GM04503 (cell line): Measurements from ENCODE around the gene CBFA2T2.
A peak's percentile ranks its signal among the peaks of the same experiment; 100 is the strongest.
"Not testable (repeated sequence)": the region's sequence is repeated elsewhere in the genome, so short reads cannot be mapped to it uniquely, and the experiment has no call there.

Source experiments
- DNase-seq: peaks from one replicate; pipeline ENCODE4 v3.0.0-alpha.2; 2012; ENCODE audit warnings: low read depth

Gene CBFA2T2

DNA sequence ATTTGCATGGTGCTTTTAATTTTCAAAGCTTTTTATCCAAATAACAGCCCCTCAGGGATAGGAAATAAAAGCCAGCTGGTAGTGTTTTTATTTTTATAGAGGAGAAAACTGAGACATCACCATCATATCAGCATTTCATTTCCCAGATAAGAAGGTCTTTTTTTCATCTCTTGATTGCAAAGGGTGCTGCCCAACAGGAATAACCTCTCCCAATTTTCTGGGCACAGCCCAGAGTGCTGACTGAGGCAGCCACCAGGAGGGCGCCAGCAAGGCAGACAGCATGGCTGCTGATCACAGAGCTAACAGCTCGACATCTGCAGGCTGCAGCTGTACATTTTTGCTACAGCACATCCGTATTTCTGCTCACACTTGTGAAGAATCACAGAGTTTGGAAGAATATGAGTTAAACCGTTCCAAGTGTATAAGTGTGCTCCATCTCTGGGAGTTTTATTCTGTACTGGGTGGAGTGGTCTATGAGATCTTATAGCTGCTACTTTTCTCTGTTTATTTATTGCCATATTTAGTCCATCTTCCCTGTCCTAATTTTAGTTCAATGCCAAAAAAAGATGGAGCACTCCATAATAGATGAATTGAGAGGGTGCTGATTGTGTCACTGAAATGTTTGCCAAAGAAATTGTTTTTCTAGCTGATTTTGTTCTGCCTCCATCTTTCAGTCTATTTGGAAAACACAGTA lies 86.7 kb downstream of the CBFA2T2 start:
- DNase-seq: no peak

- DNase-seq: peak; percentile 37
Measured at GRCh38 chr20:33578510-33578909, 88.6 kb downstream of the CBFA2T2 start.

GRCh38 chr20:33583143-33583542 lies 93.2 kb downstream of the CBFA2T2 start:
- DNase-seq: no peak

GRCh38 chr20:33584976-33585375 lies 95.1 kb downstream of the CBFA2T2 start:
- no peak for DNase-seq

DNA sequence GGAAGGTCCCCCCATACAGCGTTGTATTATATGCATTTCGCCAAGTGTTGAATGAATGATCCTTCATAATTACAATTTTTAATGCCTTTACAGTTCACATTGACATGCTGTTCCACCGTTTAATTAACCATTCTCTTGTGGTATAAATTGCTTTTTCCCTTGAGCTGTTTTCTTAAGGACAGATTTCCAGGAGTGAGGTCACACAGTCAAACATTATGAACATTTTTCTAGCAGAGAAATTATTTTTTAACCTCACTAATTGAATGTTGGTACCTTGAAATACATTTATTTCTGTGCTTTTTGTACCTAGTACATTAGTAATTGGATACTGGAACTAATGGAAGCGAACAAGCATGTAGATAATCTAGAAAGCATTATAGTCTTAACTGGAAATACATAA lies 95.5 kb downstream of the CBFA2T2 start:
- DNase-seq: no peak

DNA sequence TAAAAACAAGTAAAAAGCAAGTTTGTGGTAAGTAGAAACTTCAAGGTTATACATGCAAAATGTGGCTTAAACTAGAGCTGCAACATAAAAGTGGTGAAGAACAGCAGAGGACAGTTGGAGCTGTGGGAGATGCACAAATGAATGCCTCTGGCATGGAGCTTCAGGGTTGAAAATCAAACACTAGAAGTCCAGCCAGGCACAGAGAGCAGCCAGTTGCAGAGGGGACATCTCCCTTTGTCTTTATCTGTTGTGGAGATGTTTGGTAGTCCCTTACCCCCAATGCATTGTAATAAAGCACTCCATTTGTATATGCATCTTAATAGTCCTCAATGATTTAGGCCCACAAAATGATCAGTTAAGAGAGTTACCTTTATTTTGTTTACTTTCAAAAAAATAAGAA lies 99.2 kb downstream of the CBFA2T2 start:
- DNase-seq: no peak

- DNase-seq: not testable (repeated sequence)
Measured at GRCh38 chr20:33591901-33592300, 102.0 kb downstream of the CBFA2T2 start.

DNA sequence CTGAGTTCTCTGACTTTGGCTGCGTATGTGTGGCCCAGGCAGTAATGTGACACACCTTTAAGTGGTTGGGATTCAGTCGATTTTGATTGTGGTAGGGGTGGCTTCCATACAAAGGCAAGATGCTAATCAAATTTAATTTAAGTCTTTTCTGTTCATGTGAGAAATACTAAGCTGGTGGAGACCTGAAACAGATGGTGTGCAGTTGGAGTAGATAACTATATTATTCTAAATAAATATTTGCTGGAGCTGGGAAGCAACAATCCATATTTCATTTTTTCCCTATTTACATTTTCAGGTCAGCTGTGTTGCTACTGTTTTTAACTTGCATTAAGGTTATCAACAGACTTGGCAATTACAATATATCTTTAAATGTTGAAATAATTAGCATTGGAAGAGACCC lies 104.8 kb downstream of the CBFA2T2 start:
- no peak for DNase-seq

- no peak for DNase-seq
Measured at GRCh38 chr20:33600414-33600813, 110.5 kb downstream of the CBFA2T2 start.

- no peak for DNase-seq
Measured at GRCh38 chr20:33600981-33601380, 111.1 kb downstream of the CBFA2T2 start.

DNA sequence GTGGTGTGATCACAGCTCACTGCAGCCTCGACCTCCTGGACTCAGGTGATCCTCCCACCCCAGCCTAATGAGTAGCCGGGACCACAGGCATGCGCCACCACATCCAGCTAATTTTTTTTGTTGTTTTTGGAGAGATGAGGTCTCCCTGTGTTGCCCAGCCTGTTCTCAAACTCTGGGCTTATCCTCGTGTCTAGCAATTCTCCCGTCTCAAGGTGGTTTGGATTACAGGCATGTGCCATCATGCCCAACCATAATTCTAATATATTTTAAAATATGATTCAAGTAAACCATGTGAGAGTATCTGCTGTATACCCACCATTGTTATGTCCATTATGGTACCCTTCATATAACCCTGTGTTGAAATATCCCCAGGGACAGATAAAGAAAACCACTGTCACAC lies 112.0 kb downstream of the CBFA2T2 start:
- DNase-seq: no peak

GRCh38 chr20:33602826-33603590 lies 113.1 kb downstream of the CBFA2T2 start:
- no peak for DNase-seq

DNA sequence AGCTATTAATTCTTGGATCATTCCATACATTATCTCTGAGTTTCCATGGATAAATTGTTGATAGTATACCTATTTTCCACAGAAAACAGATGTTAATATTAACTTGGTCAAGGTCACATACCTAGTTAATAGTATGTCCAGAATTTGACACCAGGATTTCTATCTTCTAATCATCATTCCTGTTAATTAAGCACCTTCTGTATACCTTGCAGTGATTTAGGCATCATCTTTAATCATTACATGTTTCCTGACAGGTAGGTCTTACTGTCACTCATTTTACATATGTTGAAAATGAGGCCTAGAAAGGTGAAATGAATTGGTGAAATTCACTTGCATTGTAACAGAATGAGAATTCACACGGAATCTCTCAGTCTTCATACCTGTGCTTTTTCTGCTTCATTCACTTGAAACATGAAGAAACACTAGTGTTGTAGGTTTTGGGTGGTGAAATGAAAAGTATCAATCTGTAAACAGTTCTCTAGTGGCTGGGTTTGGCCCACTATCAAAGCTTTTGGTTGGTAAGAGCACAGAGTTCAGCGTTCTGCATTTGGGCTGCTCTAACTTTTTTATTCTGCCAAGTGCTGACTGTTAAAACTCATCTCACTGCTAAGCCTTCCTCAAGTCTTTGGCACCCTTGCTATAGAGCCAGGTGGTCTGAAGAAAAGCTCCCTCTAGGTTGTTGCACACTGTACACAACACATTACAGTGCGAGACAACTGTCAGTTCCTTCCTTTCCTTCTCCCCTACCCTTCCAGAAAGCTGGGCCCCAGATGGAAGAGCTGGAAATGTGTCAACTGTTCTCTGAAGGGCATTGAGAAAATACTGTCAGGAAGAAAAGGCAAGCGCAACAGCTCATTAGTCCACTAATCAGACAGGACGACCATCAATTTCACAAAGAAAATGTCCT lies 114.4 kb downstream of the CBFA2T2 start:
- DNase-seq: peak; percentile 9

DNA sequence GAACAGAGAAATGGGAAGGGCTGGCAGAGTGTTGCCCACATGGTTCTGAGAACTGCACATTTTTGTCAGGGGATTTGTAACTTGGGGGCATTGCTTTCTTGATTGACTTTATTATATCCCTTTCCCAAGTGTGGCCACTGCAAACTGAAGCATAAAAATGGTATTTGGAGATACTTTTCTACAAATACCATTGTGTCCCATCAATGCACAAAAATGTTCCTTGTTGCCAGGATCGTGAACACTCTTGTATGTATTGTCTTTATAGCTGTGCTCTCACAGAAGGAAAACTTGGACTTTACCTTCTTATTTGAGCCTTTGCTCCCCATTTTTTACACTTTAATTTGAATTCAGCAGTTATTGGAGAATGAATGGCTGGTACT lies 115.1 kb downstream of the CBFA2T2 start:
- peak; percentile 14 for DNase-seq

GRCh38 chr20:33606118-33606771 lies 116.3 kb downstream of the CBFA2T2 start:
- DNase-seq: no peak

DNA sequence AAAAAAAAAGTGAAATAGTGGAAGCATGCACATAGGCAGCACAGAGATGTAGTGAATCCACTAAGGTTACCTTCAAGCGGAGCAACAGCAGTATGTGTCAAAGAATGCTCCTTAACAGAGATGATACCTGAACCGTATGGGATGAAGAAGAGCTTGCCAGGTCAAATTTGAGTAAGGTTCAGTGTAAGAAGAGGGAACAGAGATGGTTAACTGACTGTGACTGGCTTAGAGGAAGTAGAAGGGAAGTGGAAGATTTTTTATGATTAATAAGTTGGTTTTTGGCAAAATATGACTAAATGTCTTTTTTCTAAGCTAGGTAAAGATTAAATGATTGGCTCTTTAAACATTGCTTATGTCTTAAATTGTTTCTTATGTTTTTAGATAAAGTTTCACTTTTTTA lies 119.6 kb downstream of the CBFA2T2 start:
- DNase-seq: no peak

- DNase-seq: no peak
Measured at GRCh38 chr20:33611106-33611505, 121.2 kb downstream of the CBFA2T2 start.

- DNase-seq: no peak
Measured at GRCh38 chr20:33612001-33612400, 122.1 kb downstream of the CBFA2T2 start.

GRCh38 chr20:33621717-33622400 lies 132.0 kb downstream of the CBFA2T2 start:
- DNase-seq: no peak

DNA sequence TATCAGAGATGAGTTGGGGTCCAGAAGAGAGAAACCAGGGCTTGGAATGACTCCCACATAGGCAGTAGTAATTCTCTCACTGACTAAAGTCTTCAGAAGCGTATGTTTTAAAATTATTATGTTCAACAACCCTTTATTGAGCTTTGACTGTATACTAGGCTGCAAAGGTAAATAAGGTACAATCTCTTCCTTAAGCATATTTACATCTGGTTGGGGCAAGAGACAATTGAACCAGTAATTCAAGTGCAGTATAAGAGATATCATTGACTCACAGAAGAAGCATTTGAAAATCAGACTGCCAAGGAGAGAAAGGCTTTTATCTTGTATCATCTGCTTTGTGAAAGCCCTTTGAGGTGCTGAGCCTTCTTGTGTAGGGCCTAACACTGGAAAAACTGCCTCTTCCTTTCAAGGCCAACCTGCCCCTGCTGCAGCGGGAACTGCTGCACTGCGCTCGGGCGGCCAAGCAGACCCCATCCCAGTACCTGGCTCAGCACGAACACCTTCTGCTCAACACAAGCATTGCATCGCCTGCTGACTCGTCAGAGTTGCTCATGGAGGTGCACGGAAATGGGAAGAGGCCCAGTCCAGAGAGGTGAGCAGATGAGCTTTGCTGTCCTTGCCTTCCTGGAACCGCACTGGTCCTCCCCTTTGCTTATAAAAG lies 132.9 kb downstream of the CBFA2T2 start:
- no peak for DNase-seq

GRCh38 chr20:33624399-33624798 lies 134.5 kb downstream of the CBFA2T2 start:
- no peak for DNase-seq
